Neuronal stem cell (in vitro differentiated cells): ENCODE results near the gene SIVA1.

Source experiments
- DNase-seq: peaks from one replicate; pipeline ENCODE4 v3.0.0-alpha.2; 2013; ENCODE audit warnings: low spot score
- H2AFZ ChIP-seq: one replicate; pipeline ENCODE4 v1.6.1; 2013; ENCODE audit warnings: mild to moderate bottlenecking, low read length, inconsistent platforms
- H2AK5ac ChIP-seq: 2 replicates; pipeline ENCODE4 v1.6.1; 2013; ENCODE audit warnings: low read depth, mild to moderate bottlenecking, inconsistent platforms, low read length, moderate library complexity, mixed read lengths
- H2BK120ac ChIP-seq: 2 replicates; pipeline ENCODE4 v1.6.1; 2013; ENCODE audit warnings: low read depth, mild to moderate bottlenecking, inconsistent platforms, low read length, moderate library complexity, mixed read lengths
- H2BK12ac ChIP-seq: one replicate; pipeline ENCODE4 v1.6.1; 2013; ENCODE audit warnings: low read length, inconsistent platforms
- H2BK15ac ChIP-seq: 2 replicates; pipeline ENCODE4 v1.6.1; 2013; ENCODE audit warnings: mild to moderate bottlenecking, low read length, inconsistent platforms, mixed read lengths
- H2BK5ac ChIP-seq: one replicate; pipeline ENCODE4 v1.6.1; 2013; ENCODE audit warnings: inconsistent platforms, mild to moderate bottlenecking, low read length, moderate library complexity
- H3K14ac ChIP-seq: one replicate; pipeline ENCODE4 v1.6.1; 2013; ENCODE audit warnings: low read length, inconsistent platforms
- H3K18ac ChIP-seq: 2 replicates; pipeline ENCODE4 v1.6.1; 2013; ENCODE audit warnings: low read length, inconsistent platforms
- H3K23ac ChIP-seq: 2 replicates; pipeline ENCODE4 v1.6.1; 2013; ENCODE audit warnings: low read depth, mild to moderate bottlenecking, mixed read lengths, low read length, inconsistent platforms; ENCODE audit not compliant: poor library complexity
- H3K27ac ChIP-seq: replicated peaks from 3 replicates; pipeline ENCODE4 v1.5.1; 2013; ENCODE audit warnings: low read length, inconsistent platforms
- H3K27me3 ChIP-seq, 3 experiments: 2 replicates each; pipeline ENCODE4 v1.6.1; 2013; ENCODE audit warnings: low read length in 3 of 3, mild to moderate bottlenecking in 2 of 3, inconsistent platforms in 1 of 3, low read depth in 1 of 3, mixed read lengths in 1 of 3, moderate library complexity in 1 of 3; ENCODE audit not compliant: control insufficient read depth in 3 of 3, insufficient read depth in 3 of 3
- H3K36me3 ChIP-seq, 2 donors: replicated peaks in 1 of 2; 2 replicates each; pipeline ENCODE4 v1.6.1; 2013; ENCODE audit warnings: low read length in 2 of 2; ENCODE audit not compliant: control insufficient read depth in 2 of 2, insufficient read depth in 2 of 2
- H3K4ac ChIP-seq: 2 replicates; pipeline ENCODE4 v1.6.1; 2013; ENCODE audit warnings: inconsistent platforms, mild to moderate bottlenecking, low read length, moderate library complexity
- H3K4me1 ChIP-seq, 2 donors: 1 replicate in 1 of 2; 2 replicates in 1 of 2; pipeline ENCODE4 v1.6.1; 2013; ENCODE audit warnings: low read length in 2 of 2, low read depth in 1 of 2; ENCODE audit not compliant: control insufficient read depth in 2 of 2, insufficient read depth in 1 of 2
- H3K4me2 ChIP-seq: one replicate; pipeline ENCODE4 v1.6.1; 2013; ENCODE audit warnings: mild to moderate bottlenecking, low read length, inconsistent platforms; ENCODE audit not compliant: insufficient read depth, poor library complexity, severe bottlenecking
- H3K4me3 ChIP-seq, 2 donors: 2 replicates each; pipeline ENCODE4 v1.5.1; 2013; ENCODE audit warnings: low read length in 2 of 2, mild to moderate bottlenecking in 2 of 2, inconsistent platforms in 1 of 2, moderate library complexity in 1 of 2
- H3K79me1 ChIP-seq: one replicate; pipeline ENCODE4 v1.6.1; 2013; ENCODE audit warnings: low read depth, mild to moderate bottlenecking, inconsistent platforms, low read length, moderate library complexity
- H3K9ac ChIP-seq: one replicate; pipeline ENCODE4 v1.6.1; 2013; ENCODE audit warnings: mild to moderate bottlenecking, low read depth, low read length, inconsistent platforms; ENCODE audit not compliant: poor library complexity
- H3K9me3 ChIP-seq, 2 donors: replicated peaks in 1 of 2; 2 replicates each; pipeline versions ENCODE3 to v1.6.1; 2013; ENCODE audit warnings: low read length in 2 of 2, mild to moderate bottlenecking in 2 of 2, inconsistent platforms in 1 of 2, low read depth in 1 of 2, mixed read lengths in 1 of 2, moderate library complexity in 1 of 2; ENCODE audit not compliant: control insufficient read depth in 2 of 2, insufficient read depth in 1 of 2
- H4K8ac ChIP-seq: one replicate; pipeline ENCODE4 v1.6.1; 2013; ENCODE audit warnings: low read depth, mild to moderate bottlenecking, inconsistent platforms, low read length, moderate library complexity
- H4K91ac ChIP-seq: one replicate; pipeline ENCODE4 v1.6.1; 2013; ENCODE audit warnings: low read length, low read depth, mild to moderate bottlenecking, inconsistent platforms; ENCODE audit not compliant: poor library complexity
- WGBS, 2 donors: extraction: QIAGEN DNeasy Blood & Tissue Kit; methylation state at CpG; one replicate each; pipeline ENCODE4 v1.1.7; 2013; ENCODE audit warnings: missing lambda C conversion rate in 2 of 2, mixed read lengths in 1 of 2; ENCODE audit not compliant: insufficient read length in 2 of 2, insufficient replicate concordance in 1 of 2; ENCODE audit errors: extremely low coverage in 2 of 2; 5-methylcytosine and 5-hydroxymethylcytosine counted together

Gene SIVA1

DNA sequence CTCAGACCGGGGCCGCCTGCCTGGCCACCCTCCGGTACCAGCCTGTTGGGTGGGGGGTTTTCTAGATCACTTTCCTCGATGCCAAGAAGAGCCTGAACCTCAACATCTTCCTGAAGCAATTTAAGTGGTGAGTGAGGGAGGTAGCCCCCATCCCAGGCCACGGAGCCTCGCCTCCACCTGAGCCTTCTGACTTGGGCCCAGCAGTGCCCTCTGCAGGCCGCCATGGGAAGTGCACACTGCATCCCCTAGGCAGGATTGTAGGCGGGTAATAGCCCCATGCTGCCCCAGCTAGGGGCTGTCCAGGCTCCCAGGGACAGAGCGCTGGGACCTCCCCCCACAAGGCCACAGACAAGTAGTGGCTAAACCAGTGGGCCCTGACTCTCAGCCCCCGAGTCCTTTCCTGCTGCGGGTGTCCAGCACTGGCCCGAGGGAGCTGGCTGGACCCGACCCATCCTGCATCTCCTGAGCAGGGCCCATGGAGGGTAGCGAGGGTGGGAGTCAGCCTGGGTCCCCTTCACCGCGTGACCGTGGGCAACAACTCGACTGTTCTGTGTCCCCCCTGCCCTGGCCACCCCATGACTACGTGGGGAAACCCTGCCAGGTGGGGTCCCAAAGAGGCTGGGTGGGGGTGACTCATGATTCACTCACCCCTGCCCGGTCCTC, 44.2 kb upstream of the SIVA1 start:
- Histone ChIP-seq H3K27ac (no peak overlapping the region), H2BK12ac (peak overlapping the region; percentile 23)
- peak; percentile 74 for DNase-seq

DNA sequence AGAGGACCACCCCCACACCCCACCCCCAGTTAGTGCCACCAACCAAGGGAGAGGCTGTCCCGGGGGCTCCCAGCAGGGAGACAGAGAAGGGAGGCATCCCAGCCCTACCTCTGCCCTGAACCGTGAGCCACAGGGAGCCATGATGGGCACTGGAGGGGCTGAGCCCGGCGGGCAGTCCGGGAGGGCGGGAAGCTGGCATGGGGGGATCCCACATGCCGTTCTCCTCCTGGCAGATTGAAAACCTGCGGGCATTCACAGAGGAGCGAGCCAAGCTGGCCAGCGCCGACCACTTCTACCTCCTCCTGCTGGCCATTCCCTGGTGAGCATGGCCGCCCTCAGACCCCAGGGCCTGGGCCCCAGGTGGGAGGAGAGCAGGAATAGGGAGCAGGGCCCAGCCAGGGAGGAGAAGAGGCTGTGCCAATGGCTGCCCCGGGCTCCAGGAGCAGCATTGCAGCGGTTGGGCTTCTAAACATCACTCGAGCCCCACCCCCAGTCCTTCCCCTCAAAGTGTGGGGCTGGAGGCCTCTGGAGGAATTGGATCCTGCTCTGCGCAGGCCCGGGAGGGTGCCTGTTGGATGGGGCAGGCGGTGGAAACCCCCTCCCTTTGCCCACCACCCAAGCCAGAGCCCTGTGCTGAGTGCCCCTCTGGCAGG, 43.4 kb upstream of the SIVA1 start:
- H3K4ac ChIP-seq = no peak overlapping the region
- H3K4me2 ChIP-seq = no peak overlapping the region

More for the DNA sequence above, 44.2 kb upstream of the SIVA1 start:
- peaks cover 0 to 2% (median 0%) of the 10 kb centered on the region in 3 experiments for H3K27me3 ChIP-seq
- peak overlapping the region; percentile 73 for H3K14ac ChIP-seq
- H4K8ac ChIP-seq = peak overlapping the region; percentile 74
- peaks cover 4% of the 10 kb centered on the region for H3K79me1 ChIP-seq
- WGBS, 2 donors = no CpG with 5 or more reads among the region's 20 CpGs
- peak overlapping the region; percentile 82 for H2BK15ac ChIP-seq
- H3K4ac ChIP-seq = no peak overlapping the region
- peak overlapping the region; percentile 94 for H3K23ac ChIP-seq
- no peak overlapping the region for H3K4me3 ChIP-seq
- H3K36me3 ChIP-seq = peaks cover 23 to 65% of the 10 kb centered on the region in 2 donors
- H3K9me3 ChIP-seq = peaks cover 9 to 11% of the 10 kb centered on the region in 2 donors
- H2BK120ac ChIP-seq = peak overlapping the region; percentile 83
- peak overlapping the region; percentile 58 for H3K18ac ChIP-seq
- peaks cover 3 to 11% of the 10 kb centered on the region in 2 donors for H3K4me1 ChIP-seq
- peak overlapping the region; percentile 99 for H2AK5ac ChIP-seq
- H3K9ac ChIP-seq = no peak overlapping the region
- H4K91ac ChIP-seq = peak overlapping the region; percentile 40
- H3K4me2 ChIP-seq = no peak overlapping the region
- peak overlapping the region; percentile 92 for H2BK5ac ChIP-seq
- H2AFZ ChIP-seq = no peak overlapping the region

GRCh38 chr14:104710071-104710735, 42.7 kb upstream of the SIVA1 start:
- H2BK5ac ChIP-seq = peak overlapping the region; percentile 92
- H3K79me1 ChIP-seq = peaks cover 2% of the 10 kb centered on the region
- peak overlapping the region; percentile 73 for H2BK12ac ChIP-seq
- DNase-seq = no peak
- H3K18ac ChIP-seq = peak overlapping the region; percentile 44
- peaks cover 3 to 11% of the 10 kb centered on the region in 2 donors for H3K4me1 ChIP-seq
- H4K8ac ChIP-seq = no peak overlapping the region
- no peak overlapping the region for H2AFZ ChIP-seq
- H3K4me3 ChIP-seq = no peak overlapping the region
- H3K14ac ChIP-seq = peak overlapping the region; percentile 31
- no peak overlapping the region for H3K4me2 ChIP-seq
- H2BK15ac ChIP-seq = no peak overlapping the region
- H3K23ac ChIP-seq = peak overlapping the region; percentile 32
- H3K9me3 ChIP-seq = no peaks in the 10 kb centered on the region
- H3K27ac ChIP-seq = no peak overlapping the region
- no peak overlapping the region for H2AK5ac ChIP-seq
- peak overlapping the region; percentile 50 for H2BK120ac ChIP-seq
- no peak overlapping the region for H4K91ac ChIP-seq
- H3K9ac ChIP-seq = peak overlapping the region; percentile 72
- H3K27me3 ChIP-seq = no peaks in the 10 kb centered on the region
- no peak overlapping the region for H3K4ac ChIP-seq
- H3K36me3 ChIP-seq = peaks cover 19 to 65% of the 10 kb centered on the region in 2 donors
- WGBS, 2 donors = no CpG with 5 or more reads among the region's 34 CpGs

More for the DNA sequence above, 43.4 kb upstream of the SIVA1 start:
- Histone ChIP-seq H3K36me3 (peaks cover 18 to 65% of the 10 kb centered on the region in 2 donors), H4K91ac (no peak overlapping the region), H3K4me3 (no peak overlapping the region), H2BK12ac (peak overlapping the region; percentile 73), H3K79me1 (peaks cover 2% of the 10 kb centered on the region), H2AK5ac (peak overlapping the region; percentile 92), H3K23ac (no peak overlapping the region), H3K9me3 (peaks cover 1 to 4% of the 10 kb centered on the region in 2 donors), H4K8ac (no peak overlapping the region), H3K14ac (peak overlapping the region; percentile 31), H2BK120ac (peak overlapping the region; percentile 83), H3K18ac (peak overlapping the region; percentile 52), H2BK5ac (peak overlapping the region; percentile 92), H3K9ac (peak overlapping the region; percentile 72), H3K27ac (no peak overlapping the region), H3K27me3 (peaks cover 0 to under 1% (median 0%) of the 10 kb centered on the region in 3 experiments), H2BK15ac (no peak overlapping the region), H3K4me1 (peaks cover 3 to 11% of the 10 kb centered on the region in 2 donors), H2AFZ (no peak overlapping the region)
- no peak for DNase-seq
- no CpG with 5 or more reads among the region's 18 CpGs for WGBS, 2 donors
